ENCODE data around the gene CAPN7.

DNA sequence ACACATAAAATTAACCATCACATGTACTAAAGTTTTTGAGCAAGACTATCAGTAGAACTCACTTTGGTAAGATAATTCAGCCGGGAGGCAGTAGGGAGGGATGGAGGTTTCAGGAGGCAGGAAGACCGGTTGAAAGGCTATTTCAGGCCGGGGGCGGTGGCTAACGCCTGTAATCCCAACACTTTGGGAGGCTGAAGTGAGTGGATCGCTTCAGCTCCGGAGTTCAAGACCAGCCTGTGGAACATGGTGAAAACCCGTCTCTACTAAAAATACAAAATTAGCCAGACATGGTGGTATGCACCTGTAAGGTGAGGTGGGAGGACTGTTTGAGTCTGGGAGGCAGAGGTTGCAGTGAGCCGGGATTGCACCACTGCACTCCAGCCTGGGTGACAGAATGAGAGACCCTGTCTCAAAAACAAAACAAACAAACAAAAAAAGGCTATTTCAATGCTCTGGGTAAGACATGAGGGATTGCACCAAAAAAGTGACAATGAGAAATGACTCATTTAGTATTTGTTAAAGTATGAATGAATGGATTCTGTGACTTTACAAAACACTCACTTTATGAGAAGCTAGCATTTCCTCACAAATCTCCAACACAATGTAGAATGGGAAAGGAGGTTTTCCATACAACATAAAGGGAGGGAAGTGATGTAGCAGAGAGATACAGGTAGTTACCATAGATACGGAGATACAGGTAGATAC lies 82.4 kb downstream of the CAPN7 start:
- TF ChIP-seq, protein P1, sequence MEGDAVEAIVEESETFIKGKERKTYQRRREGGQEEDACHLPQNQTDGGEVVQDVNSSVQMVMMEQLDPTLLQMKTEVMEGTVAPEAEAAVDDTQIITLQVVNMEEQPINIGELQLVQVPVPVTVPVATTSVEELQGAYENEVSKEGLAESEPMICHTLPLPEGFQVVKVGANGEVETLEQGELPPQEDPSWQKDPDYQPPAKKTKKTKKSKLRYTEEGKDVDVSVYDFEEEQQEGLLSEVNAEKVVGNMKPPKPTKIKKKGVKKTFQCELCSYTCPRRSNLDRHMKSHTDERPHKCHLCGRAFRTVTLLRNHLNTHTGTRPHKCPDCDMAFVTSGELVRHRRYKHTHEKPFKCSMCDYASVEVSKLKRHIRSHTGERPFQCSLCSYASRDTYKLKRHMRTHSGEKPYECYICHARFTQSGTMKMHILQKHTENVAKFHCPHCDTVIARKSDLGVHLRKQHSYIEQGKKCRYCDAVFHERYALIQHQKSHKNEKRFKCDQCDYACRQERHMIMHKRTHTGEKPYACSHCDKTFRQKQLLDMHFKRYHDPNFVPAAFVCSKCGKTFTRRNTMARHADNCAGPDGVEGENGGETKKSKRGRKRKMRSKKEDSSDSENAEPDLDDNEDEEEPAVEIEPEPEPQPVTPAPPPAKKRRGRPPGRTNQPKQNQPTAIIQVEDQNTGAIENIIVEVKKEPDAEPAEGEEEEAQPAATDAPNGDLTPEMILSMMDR (IDR thresholded peaks at IDR 0.05; ENCODE audit: low read depth, low read length), result no peak
- TF ChIP-seq POLR2A (IDR thresholded peaks at IDR 0.05; ENCODE audit: extremely low read depth, insufficient read length) (no peak), MYC (IDR thresholded peaks at IDR 0.05; ENCODE audit: low read depth, low read length) (no peak)
- TF ChIP-seq, protein P2, sequence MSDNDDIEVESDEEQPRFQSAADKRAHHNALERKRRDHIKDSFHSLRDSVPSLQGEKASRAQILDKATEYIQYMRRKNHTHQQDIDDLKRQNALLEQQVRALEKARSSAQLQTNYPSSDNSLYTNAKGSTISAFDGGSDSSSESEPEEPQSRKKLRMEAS (IDR thresholded peaks at IDR 0.05; ENCODE audit: low read depth, low read length), result no peak

Data from NB4 (cell line).